HEK293 (cell line): Measurements from ENCODE around the gene INPP5A.

ENCODE experiments used
- GLI2 ChIP-seq: fragments of 450-650 bp; formaldehyde crosslinking; IDR thresholded peaks from 2 replicates; pipeline ENCODE4; 2017; ENCODE audit warnings: missing biosample characterization, missing genetic modification characterization, low read depth, borderline replicate concordance
- MZF1 ChIP-seq: fragments of 450-650 bp; formaldehyde crosslinking; IDR thresholded peaks from 2 replicates; pipeline ENCODE4 v1.5.1; 2017; ENCODE audit warnings: missing biosample characterization, missing genetic modification characterization, borderline replicate concordance
- SETDB1 ChIP-seq: IDR thresholded peaks from one replicate; pipeline ENCODE4 v1.6.1; 2017; ENCODE audit warnings: mild to moderate bottlenecking, low read length, moderate library complexity, mixed read lengths; ENCODE audit not compliant: insufficient read length
- ZBTB21 ChIP-seq: fragments of 450-650 bp; formaldehyde crosslinking; IDR thresholded peaks from 2 replicates; pipeline ENCODE4 v1.5.1; 2017; ENCODE audit warnings: missing biosample characterization, missing genetic modification characterization
- ZNF23 ChIP-seq: fragments of 450-650 bp; formaldehyde crosslinking; IDR thresholded peaks from 2 replicates; pipeline ENCODE4 v1.5.1; 2016; ENCODE audit warnings: missing biosample characterization, missing genetic modification characterization, borderline replicate concordance
- ZNF24 ChIP-seq: fragments of 450-650 bp; formaldehyde crosslinking; IDR thresholded peaks from 2 replicates; pipeline ENCODE4 v1.5.1; 2016; ENCODE audit warnings: missing biosample characterization, missing genetic modification characterization
- ZNF274 ChIP-seq, 2 experiments: fragments of 200-500 bp in 1 of 2; fragments of 450-650 bp in 1 of 2; sonication (Bioruptor generic) in 1 of 2; formaldehyde crosslinking in 1 of 2; IDR thresholded peaks; 2 replicates each; pipeline versions ENCODE4 v1.5.1 to v1.6.1; 2014 to 2016; ENCODE audit warnings: borderline replicate concordance in 1 of 2, inconsistent platforms in 1 of 2, low read length in 1 of 2, missing biosample characterization in 1 of 2, missing genetic modification characterization in 1 of 2
- TF ChIP-seq, protein P1 (sequence below): fragments of 450-650 bp; formaldehyde crosslinking; IDR thresholded peaks from 2 replicates; pipeline ENCODE4 v1.5.1; 2016; ENCODE audit warnings: missing biosample characterization, missing genetic modification characterization
- TF ChIP-seq, protein P2 (sequence below): fragments of 450-650 bp; formaldehyde crosslinking; IDR thresholded peaks from 2 replicates; pipeline ENCODE4 v1.5.1; 2016; ENCODE audit warnings: missing biosample characterization, missing genetic modification characterization
- TF ChIP-seq, protein P3 (sequence below): fragments of 450-650 bp; formaldehyde crosslinking; conservative IDR thresholded peaks from 2 replicates; pipeline ENCODE4 v1.5.1; 2016; ENCODE audit warnings: low read depth, missing biosample characterization, missing genetic modification characterization
- TF ChIP-seq, protein P4 (sequence below): fragments of 450-650 bp; formaldehyde crosslinking; IDR thresholded peaks from 2 replicates; pipeline ENCODE4 v1.5.1; 2016; ENCODE audit warnings: missing biosample characterization, missing genetic modification characterization
- TF ChIP-seq, protein P5 (sequence below): fragments of 450-650 bp; formaldehyde crosslinking; IDR thresholded peaks from 2 replicates; pipeline ENCODE4 v1.5.1; 2016; ENCODE audit warnings: missing biosample characterization, missing genetic modification characterization
- TF ChIP-seq, protein P6 (sequence below): fragments of 450-650 bp; formaldehyde crosslinking; IDR thresholded peaks from 2 replicates; pipeline ENCODE4 v1.5.1; 2016; ENCODE audit warnings: missing biosample characterization, missing genetic modification characterization

DNA sequence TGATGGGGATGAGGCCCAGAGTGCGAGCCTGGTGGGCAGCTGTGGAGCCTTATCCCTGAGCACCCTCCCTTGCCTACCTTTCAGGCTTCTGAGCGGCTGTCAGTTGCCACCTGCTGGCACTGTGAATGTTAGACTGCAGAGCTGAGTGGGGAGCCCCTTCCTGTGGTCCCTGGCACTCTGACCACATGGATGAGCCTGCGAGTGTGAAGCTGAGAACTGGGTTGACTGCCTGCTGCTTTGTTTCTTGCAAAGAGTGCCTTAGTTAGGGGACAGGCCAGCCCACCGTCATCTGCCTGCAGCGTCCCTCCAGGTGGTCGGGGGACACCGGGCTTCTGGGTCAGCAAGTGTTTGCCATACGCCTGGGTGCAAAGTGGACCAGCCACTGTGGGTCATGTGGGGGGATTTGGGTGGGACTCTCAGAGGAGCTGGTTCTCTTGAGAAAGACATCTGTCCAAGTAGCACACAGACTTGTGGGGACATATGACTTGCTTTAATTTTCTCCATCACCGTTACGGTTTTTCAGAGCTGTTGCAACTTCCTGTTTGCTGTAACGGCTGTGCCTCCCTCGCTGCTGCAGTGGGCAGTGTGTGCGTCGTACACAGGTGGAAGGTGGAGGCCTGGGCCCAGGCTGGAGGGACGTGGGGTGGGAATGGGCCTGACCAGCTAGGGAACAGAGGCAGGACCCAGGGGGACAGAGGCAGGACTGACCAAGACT lies 13.7 kb downstream of the INPP5A start:
- TF ChIP-seq, protein P1, sequence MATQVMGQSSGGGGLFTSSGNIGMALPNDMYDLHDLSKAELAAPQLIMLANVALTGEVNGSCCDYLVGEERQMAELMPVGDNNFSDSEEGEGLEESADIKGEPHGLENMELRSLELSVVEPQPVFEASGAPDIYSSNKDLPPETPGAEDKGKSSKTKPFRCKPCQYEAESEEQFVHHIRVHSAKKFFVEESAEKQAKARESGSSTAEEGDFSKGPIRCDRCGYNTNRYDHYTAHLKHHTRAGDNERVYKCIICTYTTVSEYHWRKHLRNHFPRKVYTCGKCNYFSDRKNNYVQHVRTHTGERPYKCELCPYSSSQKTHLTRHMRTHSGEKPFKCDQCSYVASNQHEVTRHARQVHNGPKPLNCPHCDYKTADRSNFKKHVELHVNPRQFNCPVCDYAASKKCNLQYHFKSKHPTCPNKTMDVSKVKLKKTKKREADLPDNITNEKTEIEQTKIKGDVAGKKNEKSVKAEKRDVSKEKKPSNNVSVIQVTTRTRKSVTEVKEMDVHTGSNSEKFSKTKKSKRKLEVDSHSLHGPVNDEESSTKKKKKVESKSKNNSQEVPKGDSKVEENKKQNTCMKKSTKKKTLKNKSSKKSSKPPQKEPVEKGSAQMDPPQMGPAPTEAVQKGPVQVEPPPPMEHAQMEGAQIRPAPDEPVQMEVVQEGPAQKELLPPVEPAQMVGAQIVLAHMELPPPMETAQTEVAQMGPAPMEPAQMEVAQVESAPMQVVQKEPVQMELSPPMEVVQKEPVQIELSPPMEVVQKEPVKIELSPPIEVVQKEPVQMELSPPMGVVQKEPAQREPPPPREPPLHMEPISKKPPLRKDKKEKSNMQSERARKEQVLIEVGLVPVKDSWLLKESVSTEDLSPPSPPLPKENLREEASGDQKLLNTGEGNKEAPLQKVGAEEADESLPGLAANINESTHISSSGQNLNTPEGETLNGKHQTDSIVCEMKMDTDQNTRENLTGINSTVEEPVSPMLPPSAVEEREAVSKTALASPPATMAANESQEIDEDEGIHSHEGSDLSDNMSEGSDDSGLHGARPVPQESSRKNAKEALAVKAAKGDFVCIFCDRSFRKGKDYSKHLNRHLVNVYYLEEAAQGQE (tag by site-specific recombination), result no peak
- TF ChIP-seq, protein P2, sequence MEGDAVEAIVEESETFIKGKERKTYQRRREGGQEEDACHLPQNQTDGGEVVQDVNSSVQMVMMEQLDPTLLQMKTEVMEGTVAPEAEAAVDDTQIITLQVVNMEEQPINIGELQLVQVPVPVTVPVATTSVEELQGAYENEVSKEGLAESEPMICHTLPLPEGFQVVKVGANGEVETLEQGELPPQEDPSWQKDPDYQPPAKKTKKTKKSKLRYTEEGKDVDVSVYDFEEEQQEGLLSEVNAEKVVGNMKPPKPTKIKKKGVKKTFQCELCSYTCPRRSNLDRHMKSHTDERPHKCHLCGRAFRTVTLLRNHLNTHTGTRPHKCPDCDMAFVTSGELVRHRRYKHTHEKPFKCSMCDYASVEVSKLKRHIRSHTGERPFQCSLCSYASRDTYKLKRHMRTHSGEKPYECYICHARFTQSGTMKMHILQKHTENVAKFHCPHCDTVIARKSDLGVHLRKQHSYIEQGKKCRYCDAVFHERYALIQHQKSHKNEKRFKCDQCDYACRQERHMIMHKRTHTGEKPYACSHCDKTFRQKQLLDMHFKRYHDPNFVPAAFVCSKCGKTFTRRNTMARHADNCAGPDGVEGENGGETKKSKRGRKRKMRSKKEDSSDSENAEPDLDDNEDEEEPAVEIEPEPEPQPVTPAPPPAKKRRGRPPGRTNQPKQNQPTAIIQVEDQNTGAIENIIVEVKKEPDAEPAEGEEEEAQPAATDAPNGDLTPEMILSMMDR (tag by site-specific recombination), result no peak
- TF ChIP-seq, protein P3, sequence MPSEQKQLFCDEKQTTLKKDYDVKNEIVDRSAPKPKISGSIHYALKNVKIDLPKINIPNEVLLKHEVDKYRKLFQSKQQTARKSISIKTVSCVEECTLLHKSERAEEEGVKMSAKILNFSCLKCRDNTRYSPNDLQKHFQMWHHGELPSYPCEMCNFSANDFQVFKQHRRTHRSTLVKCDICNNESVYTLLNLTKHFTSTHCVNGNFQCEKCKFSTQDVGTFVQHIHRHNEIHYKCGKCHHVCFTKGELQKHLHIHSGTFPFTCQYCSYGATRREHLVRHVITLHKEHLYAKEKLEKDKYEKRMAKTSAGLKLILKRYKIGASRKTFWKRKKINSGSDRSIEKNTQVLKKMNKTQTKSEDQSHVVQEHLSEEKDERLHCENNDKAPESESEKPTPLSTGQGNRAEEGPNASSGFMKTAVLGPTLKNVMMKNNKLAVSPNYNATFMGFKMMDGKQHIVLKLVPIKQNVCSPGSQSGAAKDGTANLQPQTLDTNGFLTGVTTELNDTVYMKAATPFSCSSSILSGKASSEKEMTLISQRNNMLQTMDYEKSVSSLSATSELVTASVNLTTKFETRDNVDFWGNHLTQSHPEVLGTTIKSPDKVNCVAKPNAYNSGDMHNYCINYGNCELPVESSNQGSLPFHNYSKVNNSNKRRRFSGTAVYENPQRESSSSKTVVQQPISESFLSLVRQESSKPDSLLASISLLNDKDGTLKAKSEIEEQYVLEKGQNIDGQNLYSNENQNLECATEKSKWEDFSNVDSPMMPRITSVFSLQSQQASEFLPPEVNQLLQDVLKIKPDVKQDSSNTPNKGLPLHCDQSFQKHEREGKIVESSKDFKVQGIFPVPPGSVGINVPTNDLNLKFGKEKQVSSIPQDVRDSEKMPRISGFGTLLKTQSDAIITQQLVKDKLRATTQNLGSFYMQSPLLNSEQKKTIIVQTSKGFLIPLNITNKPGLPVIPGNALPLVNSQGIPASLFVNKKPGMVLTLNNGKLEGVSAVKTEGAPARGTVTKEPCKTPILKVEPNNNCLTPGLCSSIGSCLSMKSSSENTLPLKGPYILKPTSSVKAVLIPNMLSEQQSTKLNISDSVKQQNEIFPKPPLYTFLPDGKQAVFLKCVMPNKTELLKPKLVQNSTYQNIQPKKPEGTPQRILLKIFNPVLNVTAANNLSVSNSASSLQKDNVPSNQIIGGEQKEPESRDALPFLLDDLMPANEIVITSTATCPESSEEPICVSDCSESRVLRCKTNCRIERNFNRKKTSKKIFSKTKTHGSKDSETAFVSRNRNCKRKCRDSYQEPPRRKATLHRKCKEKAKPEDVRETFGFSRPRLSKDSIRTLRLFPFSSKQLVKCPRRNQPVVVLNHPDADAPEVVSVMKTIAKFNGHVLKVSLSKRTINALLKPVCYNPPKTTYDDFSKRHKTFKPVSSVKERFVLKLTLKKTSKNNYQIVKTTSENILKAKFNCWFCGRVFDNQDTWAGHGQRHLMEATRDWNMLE (tag by site-specific recombination), result no peak
- TF ChIP-seq ZNF274 (IDR thresholded peaks at IDR 0.05; ENCODE audit: low read length), result no peak
- TF ChIP-seq ZNF274 (tag by site-specific recombination; IDR thresholded peaks at IDR 0.05; ENCODE audit: borderline replicate concordance), result no peak
- no peak for TF ChIP-seq MZF1 (tag by site-specific recombination)
- no peak for TF ChIP-seq SETDB1
- TF ChIP-seq, protein P4, sequence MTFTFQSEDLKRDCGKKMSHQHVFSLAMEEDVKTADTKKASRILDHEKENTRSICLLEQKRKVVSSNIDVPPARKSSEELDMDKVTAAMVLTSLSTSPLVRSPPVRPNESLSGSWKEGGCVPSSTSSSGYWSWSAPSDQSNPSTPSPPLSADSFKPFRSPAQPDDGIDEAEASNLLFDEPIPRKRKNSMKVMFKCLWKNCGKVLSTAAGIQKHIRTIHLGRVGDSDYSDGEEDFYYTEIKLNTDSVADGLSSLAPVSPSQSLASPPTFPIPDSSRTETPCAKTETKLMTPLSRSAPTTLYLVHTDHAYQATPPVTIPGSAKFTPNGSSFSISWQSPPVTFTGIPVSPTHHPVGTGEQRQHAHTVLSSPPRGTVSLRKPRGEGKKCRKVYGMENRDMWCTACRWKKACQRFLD (tag by site-specific recombination), result no peak
- TF ChIP-seq ZBTB21 (tag by site-specific recombination), result no peak
- TF ChIP-seq, protein P5, sequence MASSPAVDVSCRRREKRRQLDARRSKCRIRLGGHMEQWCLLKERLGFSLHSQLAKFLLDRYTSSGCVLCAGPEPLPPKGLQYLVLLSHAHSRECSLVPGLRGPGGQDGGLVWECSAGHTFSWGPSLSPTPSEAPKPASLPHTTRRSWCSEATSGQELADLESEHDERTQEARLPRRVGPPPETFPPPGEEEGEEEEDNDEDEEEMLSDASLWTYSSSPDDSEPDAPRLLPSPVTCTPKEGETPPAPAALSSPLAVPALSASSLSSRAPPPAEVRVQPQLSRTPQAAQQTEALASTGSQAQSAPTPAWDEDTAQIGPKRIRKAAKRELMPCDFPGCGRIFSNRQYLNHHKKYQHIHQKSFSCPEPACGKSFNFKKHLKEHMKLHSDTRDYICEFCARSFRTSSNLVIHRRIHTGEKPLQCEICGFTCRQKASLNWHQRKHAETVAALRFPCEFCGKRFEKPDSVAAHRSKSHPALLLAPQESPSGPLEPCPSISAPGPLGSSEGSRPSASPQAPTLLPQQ (tag by site-specific recombination), result no peak
- TF ChIP-seq, protein P6, sequence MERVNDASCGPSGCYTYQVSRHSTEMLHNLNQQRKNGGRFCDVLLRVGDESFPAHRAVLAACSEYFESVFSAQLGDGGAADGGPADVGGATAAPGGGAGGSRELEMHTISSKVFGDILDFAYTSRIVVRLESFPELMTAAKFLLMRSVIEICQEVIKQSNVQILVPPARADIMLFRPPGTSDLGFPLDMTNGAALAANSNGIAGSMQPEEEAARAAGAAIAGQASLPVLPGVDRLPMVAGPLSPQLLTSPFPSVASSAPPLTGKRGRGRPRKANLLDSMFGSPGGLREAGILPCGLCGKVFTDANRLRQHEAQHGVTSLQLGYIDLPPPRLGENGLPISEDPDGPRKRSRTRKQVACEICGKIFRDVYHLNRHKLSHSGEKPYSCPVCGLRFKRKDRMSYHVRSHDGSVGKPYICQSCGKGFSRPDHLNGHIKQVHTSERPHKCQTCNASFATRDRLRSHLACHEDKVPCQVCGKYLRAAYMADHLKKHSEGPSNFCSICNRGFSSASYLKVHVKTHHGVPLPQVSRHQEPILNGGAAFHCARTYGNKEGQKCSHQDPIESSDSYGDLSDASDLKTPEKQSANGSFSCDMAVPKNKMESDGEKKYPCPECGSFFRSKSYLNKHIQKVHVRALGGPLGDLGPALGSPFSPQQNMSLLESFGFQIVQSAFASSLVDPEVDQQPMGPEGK, result no peak
- no peak for TF ChIP-seq ZNF24 (tag by site-specific recombination)
- TF ChIP-seq GLI2 (tag by site-specific recombination), result no peak
- TF ChIP-seq ZNF23 (tag by site-specific recombination), result no peak
